H9 (cell line): ENCODE measurements around the gene TDRD9. TPM values are rescaled to one million over a fixed set of nuclear protein-coding genes. Genes with fewer than 3 reads are reported as not detected.

Source experiments
- DNase-seq: peaks from one replicate; pipeline ENCODE4 v3.0.0-alpha.2; 2017
- H2AFZ ChIP-seq: one replicate; pipeline ENCODE4 v1.6.1; 2013; ENCODE audit warnings: mild to moderate bottlenecking, low read length, control low read depth, moderate library complexity
- H2AK5ac ChIP-seq: 2 replicates; pipeline ENCODE4 v1.6.1; 2013; ENCODE audit warnings: low read length, control low read depth, mixed read lengths; ENCODE audit not compliant: insufficient read length
- H2BK120ac ChIP-seq: one replicate; pipeline ENCODE4 v1.6.1; 2013; ENCODE audit warnings: low read depth, mild to moderate bottlenecking, low read length, control low read depth, inconsistent platforms; ENCODE audit not compliant: poor library complexity, severe bottlenecking
- H2BK12ac ChIP-seq: 2 replicates; pipeline ENCODE4 v1.6.1; 2013; ENCODE audit warnings: low read length, control low read depth, mixed read lengths, low read depth; ENCODE audit not compliant: insufficient read length
- H2BK15ac ChIP-seq: 2 replicates; pipeline ENCODE4 v1.6.1; 2013; ENCODE audit warnings: low read depth, low read length, control low read depth
- H2BK20ac ChIP-seq: one replicate; pipeline ENCODE4 v1.6.1; 2013; ENCODE audit warnings: low read depth, mild to moderate bottlenecking, low read length, control low read depth, inconsistent platforms; ENCODE audit not compliant: poor library complexity, severe bottlenecking
- H2BK5ac ChIP-seq: 2 replicates; pipeline ENCODE4 v1.6.1; 2013; ENCODE audit warnings: low read length, control low read depth, mixed read lengths; ENCODE audit not compliant: insufficient read length
- H3K14ac ChIP-seq: 2 replicates; pipeline ENCODE4 v1.6.1; 2013; ENCODE audit warnings: low read length, control low read depth; ENCODE audit not compliant: insufficient read depth
- H3K18ac ChIP-seq: 2 replicates; pipeline ENCODE4 v1.6.1; 2013; ENCODE audit warnings: low read depth, mild to moderate bottlenecking, mixed read lengths, low read length, control low read depth; ENCODE audit not compliant: insufficient read length
- H3K23ac ChIP-seq: 2 replicates; pipeline ENCODE4 v1.6.1; 2013; ENCODE audit warnings: low read length, control low read depth, mixed read lengths, low read depth; ENCODE audit not compliant: insufficient read length
- H3K23me2 ChIP-seq: 2 replicates; pipeline ENCODE4 v1.6.1; 2013; ENCODE audit warnings: low read depth, mild to moderate bottlenecking, mixed read lengths, low read length, control low read depth; ENCODE audit not compliant: insufficient read length, poor library complexity, severe bottlenecking
- H3K27ac ChIP-seq: 2 replicates; pipeline ENCODE4 v1.5.1; 2013; ENCODE audit warnings: low read length, control low read depth, mixed read lengths, low read depth; ENCODE audit not compliant: insufficient read length
- H3K27me3 ChIP-seq: 2 replicates; pipeline ENCODE4 v1.6.1; 2013; ENCODE audit warnings: low read length, control low read depth, inconsistent platforms; ENCODE audit not compliant: insufficient read depth
- H3K4ac ChIP-seq: 2 replicates; pipeline ENCODE4 v1.6.1; 2013; ENCODE audit warnings: low read depth, mild to moderate bottlenecking, control low read depth, inconsistent platforms, low read length, moderate library complexity
- H3K4me1 ChIP-seq: 2 replicates; pipeline ENCODE4 v1.6.1; 2013; ENCODE audit warnings: low read length, control low read depth, inconsistent platforms; ENCODE audit not compliant: insufficient read depth
- H3K4me2 ChIP-seq: 2 replicates; pipeline ENCODE4 v1.6.1; 2013; ENCODE audit warnings: low read length, control low read depth, mixed read lengths; ENCODE audit not compliant: insufficient read length, insufficient read depth
- H3K56ac ChIP-seq: 2 replicates; pipeline ENCODE4 v1.6.1; 2013; ENCODE audit warnings: low read depth, mild to moderate bottlenecking, mixed read lengths, low read length, control low read depth; ENCODE audit not compliant: insufficient read length
- H3K79me1 ChIP-seq: 2 replicates; pipeline ENCODE4 v1.6.1; 2013; ENCODE audit warnings: low read depth, mild to moderate bottlenecking, moderate library complexity, low read length, control low read depth, inconsistent platforms; ENCODE audit not compliant: insufficient read depth, poor library complexity, severe bottlenecking
- H3K79me2 ChIP-seq: 2 replicates; pipeline ENCODE4 v1.6.1; 2013; ENCODE audit warnings: low read length, control low read depth, inconsistent platforms; ENCODE audit not compliant: insufficient read depth
- H3K9ac ChIP-seq: 2 replicates; pipeline ENCODE4 v1.6.1; 2013; ENCODE audit warnings: low read length, control low read depth, mixed read lengths; ENCODE audit not compliant: insufficient read length; ENCODE audit errors: extremely low read depth
- H3K9me3 ChIP-seq: one replicate; pipeline ENCODE4 v1.6.1; 2013; ENCODE audit warnings: low read depth, low read length, inconsistent platforms; ENCODE audit not compliant: control insufficient read depth
- H3T11ph ChIP-seq: one replicate; pipeline ENCODE4 v1.6.1; 2013; ENCODE audit warnings: mild to moderate bottlenecking, low read length, control low read depth, inconsistent platforms
- H4K20me1 ChIP-seq: one replicate; pipeline ENCODE4 v1.6.1; 2013; ENCODE audit not compliant: control insufficient read depth, insufficient read length, insufficient read depth
- H4K5ac ChIP-seq: 2 replicates; pipeline ENCODE4 v1.6.1; 2013; ENCODE audit warnings: low read depth, mild to moderate bottlenecking, mixed read lengths, low read length, control low read depth; ENCODE audit not compliant: insufficient read length
- H4K8ac ChIP-seq: replicated peaks from 2 replicates; pipeline ENCODE4 v1.6.1; 2013; ENCODE audit warnings: low read length, control low read depth, mixed read lengths, low read depth; ENCODE audit not compliant: insufficient read length
- H4K91ac ChIP-seq: 2 replicates; pipeline ENCODE4 v1.6.1; 2013; ENCODE audit warnings: low read depth, mild to moderate bottlenecking, moderate library complexity, mixed read lengths, low read length, control low read depth; ENCODE audit not compliant: insufficient read length
- H3K27ac Mint-ChIP-seq, 3 experiments: 2 replicates in 2 of 3; 3 replicates in 1 of 3; pipeline ENCODE4 v1.8.0; 2020 to 2021; ENCODE audit warnings: mixed read lengths in 3 of 3, mild to moderate bottlenecking in 1 of 3, moderate library complexity in 1 of 3
- H3K27me3 Mint-ChIP-seq: 2 replicates; pipeline ENCODE4 v1.8.0; 2021; ENCODE audit warnings: low read depth, mild to moderate bottlenecking, moderate library complexity, mixed read lengths
- H3K36me3 Mint-ChIP-seq, 3 experiments: 2 replicates in 2 of 3; 3 replicates in 1 of 3; pipeline ENCODE4 v1.8.0; 2020 to 2021; ENCODE audit warnings: low read depth in 3 of 3, mixed read lengths in 3 of 3; ENCODE audit not compliant: insufficient read depth in 1 of 3
- H3K4me1 Mint-ChIP-seq, 2 experiments: 2 replicates each; pipeline ENCODE4 v1.8.0; 2020; ENCODE audit warnings: mixed read lengths in 2 of 2
- H3K4me3 Mint-ChIP-seq, 2 experiments: 2 replicates in 1 of 2; 3 replicates in 1 of 2; pipeline ENCODE4 v1.8.0; 2020 to 2021; ENCODE audit warnings: mild to moderate bottlenecking in 2 of 2, mixed read lengths in 2 of 2, moderate library complexity in 1 of 2
- H3K9me3 Mint-ChIP-seq, 2 experiments: 2 replicates in 1 of 2; 3 replicates in 1 of 2; pipeline ENCODE4 v1.8.0; 2020; ENCODE audit warnings: mild to moderate bottlenecking in 2 of 2, mixed read lengths in 2 of 2, moderate library complexity in 1 of 2
- WGBS: extraction: QIAGEN DNeasy Blood & Tissue Kit; methylation state at CpG from one replicate; pipeline ENCODE4 v1.1.7; 2013; ENCODE audit warnings: missing lambda C conversion rate, low lambda C conversion rate, mixed read lengths; ENCODE audit not compliant: insufficient read length; ENCODE audit errors: extremely low coverage; 5-methylcytosine and 5-hydroxymethylcytosine counted together
- total RNA-seq: library from RNA; stranded (reverse); gene quantifications from 2 replicates; pipeline ENCODE4 v1.2.1, GENCODE V29; 2021
- TF ChIP-seq, protein P1 (sequence below): fragments of 200-600 bp; sonication (generic); conservative IDR thresholded peaks from 3 replicates; pipeline ENCODE4 v1.8.0; 2021; ENCODE audit warnings: antibody characterized with exemption, mild to moderate bottlenecking

Gene TDRD9
- total RNA-seq, 1 experiment from 2014 or later = not detected

GRCh38 chr14:104066279-104066678 lies 138.0 kb downstream of the TDRD9 start:
- no peaks in the 10 kb centered on the region for H3K79me1 ChIP-seq
- H2BK12ac ChIP-seq = no peak overlapping the region
- H2BK5ac ChIP-seq = no peak overlapping the region

More at GRCh38 chr14:104066279-104066678, 138.0 kb downstream of the TDRD9 start:
- no peaks in the 10 kb centered on the region for H3K79me2 ChIP-seq
- H3K4me2 ChIP-seq = no peak overlapping the region
- H4K8ac ChIP-seq = no peak overlapping the region
- H4K20me1 ChIP-seq = no peaks in the 10 kb centered on the region
- no peak overlapping the region for H3K4me3 Mint-ChIP-seq
- no peak overlapping the region for H3K9ac ChIP-seq
- H3K23me2 ChIP-seq = peaks cover 3% of the 10 kb centered on the region
- H4K5ac ChIP-seq = no peak overlapping the region
- no peak overlapping the region for H2BK20ac ChIP-seq
- H3K56ac ChIP-seq = no peak overlapping the region
- no peaks in the 10 kb centered on the region for H3K4me1 ChIP-seq
- no peak overlapping the region for H3K27ac Mint-ChIP-seq
- DNase-seq = no peak
- H3K18ac ChIP-seq = no peak overlapping the region
- H3K23ac ChIP-seq = no peak overlapping the region
- no peaks in the 10 kb centered on the region for H3K27me3 ChIP-seq
- H3K14ac ChIP-seq = no peak overlapping the region
- no peaks in the 10 kb centered on the region for H3K4me1 Mint-ChIP-seq
- TF ChIP-seq, protein P1, sequence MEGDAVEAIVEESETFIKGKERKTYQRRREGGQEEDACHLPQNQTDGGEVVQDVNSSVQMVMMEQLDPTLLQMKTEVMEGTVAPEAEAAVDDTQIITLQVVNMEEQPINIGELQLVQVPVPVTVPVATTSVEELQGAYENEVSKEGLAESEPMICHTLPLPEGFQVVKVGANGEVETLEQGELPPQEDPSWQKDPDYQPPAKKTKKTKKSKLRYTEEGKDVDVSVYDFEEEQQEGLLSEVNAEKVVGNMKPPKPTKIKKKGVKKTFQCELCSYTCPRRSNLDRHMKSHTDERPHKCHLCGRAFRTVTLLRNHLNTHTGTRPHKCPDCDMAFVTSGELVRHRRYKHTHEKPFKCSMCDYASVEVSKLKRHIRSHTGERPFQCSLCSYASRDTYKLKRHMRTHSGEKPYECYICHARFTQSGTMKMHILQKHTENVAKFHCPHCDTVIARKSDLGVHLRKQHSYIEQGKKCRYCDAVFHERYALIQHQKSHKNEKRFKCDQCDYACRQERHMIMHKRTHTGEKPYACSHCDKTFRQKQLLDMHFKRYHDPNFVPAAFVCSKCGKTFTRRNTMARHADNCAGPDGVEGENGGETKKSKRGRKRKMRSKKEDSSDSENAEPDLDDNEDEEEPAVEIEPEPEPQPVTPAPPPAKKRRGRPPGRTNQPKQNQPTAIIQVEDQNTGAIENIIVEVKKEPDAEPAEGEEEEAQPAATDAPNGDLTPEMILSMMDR = no peak
- no peak overlapping the region for H2BK120ac ChIP-seq
- H2BK15ac ChIP-seq = no peak overlapping the region
- H3K9me3 Mint-ChIP-seq = peaks cover 34 to 48% of the 10 kb centered on the region in 2 experiments
- H3K9me3 ChIP-seq = no peaks in the 10 kb centered on the region
- H3T11ph ChIP-seq = no peak overlapping the region
- no peak overlapping the region for H3K4ac ChIP-seq
- H3K36me3 Mint-ChIP-seq = peaks cover 1 to 14% (median 7%) of the 10 kb centered on the region in 3 experiments; a peak in 4 of 7 replicates
- H3K27ac ChIP-seq = no peak overlapping the region
- WGBS = no CpG with 5 or more reads among the region's 5 CpGs
- H4K91ac ChIP-seq = no peak overlapping the region
- peaks cover 35% of the 10 kb centered on the region for H3K27me3 Mint-ChIP-seq
- no peak overlapping the region for H2AFZ ChIP-seq
- H2AK5ac ChIP-seq = no peak overlapping the region
